Prostate gland (tissue), 2 donors: ENCODE data around the gene PRR23E. TPM values are rescaled to one million over a fixed set of nuclear protein-coding genes. Genes with fewer than 3 reads are reported as not detected.

Experiments used
- DNase-seq: peaks from one replicate; pipeline ENCODE4 v3.0.0-alpha.2; 2019; ENCODE audit warnings: low spot score
- H3K27ac ChIP-seq, 2 donors: fragments of 200-600 bp; sonication (generic); 2 replicates each; pipeline ENCODE4 v1.5.1; 2017 to 2019
- H3K27me3 ChIP-seq: fragments of 200-600 bp; sonication (generic); replicated peaks from 2 replicates; pipeline ENCODE4 v1.5.1; 2019; ENCODE audit not compliant: insufficient read depth
- H3K36me3 ChIP-seq, 2 donors: fragments of 200-600 bp; sonication (generic); 1 replicate in 1 of 2; 2 replicates in 1 of 2; pipeline versions ENCODE4 v1.5.1 to v1.8.1; 2017 to 2019
- H3K4me1 ChIP-seq: fragments of 200-600 bp; sonication (generic); replicated peaks from 2 replicates; pipeline ENCODE4 v1.5.1; 2019
- H3K4me3 ChIP-seq, 2 donors: fragments of 200-600 bp; sonication (generic); 2 replicates each; pipeline ENCODE4 v1.5.1; 2017 to 2019
- H3K9me3 ChIP-seq: fragments of 200-600 bp; sonication (generic); 2 replicates; pipeline ENCODE4 v1.5.1; 2017
- POLR2A ChIP-seq: fragments of 450-650 bp; IDR thresholded peaks from one replicate; pipeline ENCODE4 v1.6.1; 2016; ENCODE audit warnings: antibody characterized with exemption, mild to moderate bottlenecking
- POLR2AphosphoS5 ChIP-seq: sonication (generic); formaldehyde crosslinking; IDR thresholded peaks from one replicate; pipeline ENCODE4 v1.6.1; 2017; ENCODE audit warnings: antibody characterized with exemption
- WGBS: methylation state at CpG from one replicate; pipeline ENCODE4 v1.1.5; 2018; 5-methylcytosine and 5-hydroxymethylcytosine counted together
- intact Hi-C: fragments of 100-400 bp; cut with DNase I; formaldehyde crosslinking; loops from one replicate; pipeline ENCODE4 v1.14.2; 2022
- total RNA-seq, 2 donors: library from RNA; depleted of rRNA; stranded (reverse); fragments of >200 nt; gene quantifications; one replicate each; pipeline ENCODE4 v1.1.0, GENCODE V29; 2016
- TF ChIP-seq, protein P1 (sequence below), 4 experiments: fragments of 200-600 bp in 2 of 4; fragments of 450-650 bp in 2 of 4; sonication (generic) in 2 of 4; IDR thresholded peaks; 1 replicate in 3 of 4; 2 replicates in 1 of 4; pipeline ENCODE4 v1.5.1; 2016 to 2019; ENCODE audit warnings: antibody characterized with exemption in 4 of 4, mild to moderate bottlenecking in 2 of 4, moderate library complexity in 2 of 4

The PRR23E gene
- total RNA-seq, 2 donors from 2014 or later, result not detected

- Histone ChIP-seq H3K27ac (no peak overlapping the region), H3K36me3 (no peaks in the 10 kb centered on the region), H3K9me3 (no peaks in the 10 kb centered on the region), H3K4me1 (no peaks in the 10 kb centered on the region), H3K4me3 (no peak overlapping the region), H3K27me3 (no peaks in the 10 kb centered on the region)
- 75% methylated on average over 6 of the region's 6 CpGs for WGBS
- no peak for TF ChIP-seq POLR2AphosphoS5
- TF ChIP-seq POLR2A, result no peak
- TF ChIP-seq, protein P1, sequence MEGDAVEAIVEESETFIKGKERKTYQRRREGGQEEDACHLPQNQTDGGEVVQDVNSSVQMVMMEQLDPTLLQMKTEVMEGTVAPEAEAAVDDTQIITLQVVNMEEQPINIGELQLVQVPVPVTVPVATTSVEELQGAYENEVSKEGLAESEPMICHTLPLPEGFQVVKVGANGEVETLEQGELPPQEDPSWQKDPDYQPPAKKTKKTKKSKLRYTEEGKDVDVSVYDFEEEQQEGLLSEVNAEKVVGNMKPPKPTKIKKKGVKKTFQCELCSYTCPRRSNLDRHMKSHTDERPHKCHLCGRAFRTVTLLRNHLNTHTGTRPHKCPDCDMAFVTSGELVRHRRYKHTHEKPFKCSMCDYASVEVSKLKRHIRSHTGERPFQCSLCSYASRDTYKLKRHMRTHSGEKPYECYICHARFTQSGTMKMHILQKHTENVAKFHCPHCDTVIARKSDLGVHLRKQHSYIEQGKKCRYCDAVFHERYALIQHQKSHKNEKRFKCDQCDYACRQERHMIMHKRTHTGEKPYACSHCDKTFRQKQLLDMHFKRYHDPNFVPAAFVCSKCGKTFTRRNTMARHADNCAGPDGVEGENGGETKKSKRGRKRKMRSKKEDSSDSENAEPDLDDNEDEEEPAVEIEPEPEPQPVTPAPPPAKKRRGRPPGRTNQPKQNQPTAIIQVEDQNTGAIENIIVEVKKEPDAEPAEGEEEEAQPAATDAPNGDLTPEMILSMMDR (IDR thresholded peaks at IDR 0.05), result no peak
- no peak for DNase-seq
- intact Hi-C loops, result no loop called here
These were observed 7.3 kb downstream of the PRR23E start for GRCh38 chr3:127200086-127200691.

DNA sequence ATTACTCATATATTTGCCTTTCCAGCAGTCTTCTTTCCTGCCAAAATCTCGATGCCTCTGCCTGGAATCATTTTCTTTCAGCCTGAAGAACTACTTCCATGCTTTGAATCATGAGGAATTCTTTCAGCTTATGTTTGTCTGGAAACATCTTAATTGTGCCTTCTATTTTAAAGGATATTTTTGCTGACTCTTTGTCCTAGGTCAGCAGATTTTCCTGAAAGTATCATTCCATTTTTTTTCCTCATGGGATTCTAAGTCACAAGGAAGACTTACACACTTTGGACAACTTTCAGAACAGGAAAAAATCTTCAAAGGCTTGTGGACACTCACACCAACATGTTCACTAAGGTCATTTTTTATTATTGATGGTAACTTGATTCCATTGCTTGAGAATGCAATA is 10.1 kb downstream of the PRR23E start:
- Histone ChIP-seq H3K27ac (no peak overlapping the region), H3K4me3 (no peak overlapping the region), H3K36me3 (no peaks in the 10 kb centered on the region), H3K4me1 (no peaks in the 10 kb centered on the region), H3K9me3 (no peaks in the 10 kb centered on the region), H3K27me3 (no peaks in the 10 kb centered on the region)
- 5% methylated on average over 1 of the region's 1 CpG for WGBS
- intact Hi-C loops, result no loop called here
- DNase-seq, result no peak
- TF ChIP-seq, protein P1 (IDR thresholded peaks at IDR 0.05), result no peak
- no peak for TF ChIP-seq POLR2AphosphoS5
- TF ChIP-seq POLR2A, result no peak

- 86% methylated on average over 17 of the region's 17 CpGs for WGBS
These were observed 12.1 kb downstream of the PRR23E start for GRCh38 chr3:127204841-127205582.

GRCh38 chr3:127206154-127206553 is 13.2 kb downstream of the PRR23E start:
- 86% methylated on average over 3 of the region's 3 CpGs for WGBS
- H3K27ac ChIP-seq, result no peak overlapping the region
- H3K27me3 ChIP-seq, result no peaks in the 10 kb centered on the region
- no peak overlapping the region for H3K4me3 ChIP-seq
- no peaks in the 10 kb centered on the region for H3K4me1 ChIP-seq
- H3K36me3 ChIP-seq, result no peaks in the 10 kb centered on the region
- TF ChIP-seq POLR2A (no peak), POLR2AphosphoS5 (no peak)
- TF ChIP-seq, protein P1 (IDR thresholded peaks at IDR 0.05), result no peak
- DNase-seq, result no peak
- intact Hi-C loops, result no loop called here
- H3K9me3 ChIP-seq, result no peaks in the 10 kb centered on the region

More at GRCh38 chr3:127204841-127205582, 12.1 kb downstream of the PRR23E start:
- Histone ChIP-seq H3K27ac (no peak overlapping the region), H3K4me1 (no peaks in the 10 kb centered on the region), H3K36me3 (no peaks in the 10 kb centered on the region), H3K9me3 (no peaks in the 10 kb centered on the region), H3K27me3 (no peaks in the 10 kb centered on the region), H3K4me3 (no peak overlapping the region)
- TF ChIP-seq, protein P1 (IDR thresholded peaks at IDR 0.05), result no peak
- TF ChIP-seq POLR2A, result no peak
- TF ChIP-seq POLR2AphosphoS5, result no peak
- peak; percentile 2 for DNase-seq
- intact Hi-C loops, result no loop called here
